Skin epidermis (tissue), 12 donors: Measurements from ENCODE around the gene YTHDF1.

Experiments
- H3K27ac ChIP-seq, 21 experiments: fragments of 200-600 bp; sonication (generic) in 11 of 21; one replicate each; pipeline ENCODE4 v1.5.0; 2020; ENCODE audit warnings: mild to moderate bottlenecking in 3 of 21, inconsistent platforms in 2 of 21, moderate library complexity in 2 of 21
- H3K4me3 ChIP-seq, 7 experiments: fragments of 200-600 bp; sonication (generic) in 2 of 7; one replicate each; pipeline ENCODE4 v1.5.0; 2020; ENCODE audit warnings: inconsistent platforms in 2 of 7, mild to moderate bottlenecking in 2 of 7, moderate library complexity in 1 of 7

YTHDF1 gene

GRCh38 chr20:63216041-63216848 lies at the start of gene YTHDF1:
YTHDF1 (minus strand) TSS chr20:63216131; CDS start chr20:63215892, 239 bp downstream.
- H3K27ac ChIP-seq: peak within 1 kb of the TSS; percentile 73 to 98 (median 89)
- peak within 1 kb of the TSS; percentile 73 to 98 (median 93) for H3K4me3 ChIP-seq

- H3K4me3 ChIP-seq: no peak overlapping the region
- H3K27ac ChIP-seq: no peak overlapping the region
Observed at GRCh38 chr20:63264519-63264918, 48.6 kb upstream of the YTHDF1 start.

- Histone ChIP-seq H3K4me3 (no peak overlapping the region), H3K27ac (no peak overlapping the region)
Observed at GRCh38 chr20:63264000-63264399, 48.1 kb upstream of the YTHDF1 start.

GRCh38 chr20:63262836-63263235 lies 46.9 kb upstream of the YTHDF1 start:
- Histone ChIP-seq H3K27ac (no peak overlapping the region), H3K4me3 (no peak overlapping the region)

GRCh38 chr20:63261795-63262528 lies 46.0 kb upstream of the YTHDF1 start:
- no peak overlapping the region for H3K4me3 ChIP-seq
- H3K27ac ChIP-seq: no peak overlapping the region

GRCh38 chr20:63261060-63261794 lies 45.3 kb upstream of the YTHDF1 start:
- no peak overlapping the region for H3K27ac ChIP-seq
- no peak overlapping the region for H3K4me3 ChIP-seq

- H3K27ac ChIP-seq: no peak overlapping the region
Observed at GRCh38 chr20:63260521-63260920, 44.6 kb upstream of the YTHDF1 start.

GRCh38 chr20:63259734-63260460 lies 44.0 kb upstream of the YTHDF1 start:
- H3K27ac ChIP-seq: no peak overlapping the region
- no peak overlapping the region for H3K4me3 ChIP-seq

More at GRCh38 chr20:63260521-63260920, 44.6 kb upstream of the YTHDF1 start:
- H3K4me3 ChIP-seq: no peak overlapping the region

- Histone ChIP-seq H3K27ac (no peak overlapping the region), H3K4me3 (no peak overlapping the region)
Observed at GRCh38 chr20:63258781-63259180, 42.9 kb upstream of the YTHDF1 start.

- H3K27ac ChIP-seq: no peak overlapping the region
- no peak overlapping the region for H3K4me3 ChIP-seq
Observed at GRCh38 chr20:63257629-63258028, 41.7 kb upstream of the YTHDF1 start.

- no peak overlapping the region for H3K27ac ChIP-seq
- no peak overlapping the region for H3K4me3 ChIP-seq
Observed at GRCh38 chr20:63256954-63257353, 41.0 kb upstream of the YTHDF1 start.

GRCh38 chr20:63255931-63256704 lies 40.2 kb upstream of the YTHDF1 start:
- Histone ChIP-seq H3K4me3 (no peak overlapping the region), H3K27ac (no peak overlapping the region)

GRCh38 chr20:63254606-63255384 lies 38.9 kb upstream of the YTHDF1 start:
- no peak overlapping the region for H3K27ac ChIP-seq
- H3K4me3 ChIP-seq: peak overlapping the region in 1 of 7 experiments; percentile 10

GRCh38 chr20:63254232-63254605 lies 38.3 kb upstream of the YTHDF1 start, which contains the start of gene NKAIN4:
NKAIN4 (minus strand) TSS chr20:63254463; CDS start chr20:63254450, 13 bp downstream.
- Histone ChIP-seq H3K27ac (peak within 1 kb of the TSS in 2 of 21 experiments; percentile 7 to 25), H3K4me3 (peak within 1 kb of the TSS in 6 of 7 experiments; percentile 3 to 25 (median 14))

- H3K27ac ChIP-seq: peak overlapping the region in 2 of 21 experiments; percentile 7 to 25
- peak overlapping the region in 6 of 7 experiments; percentile 3 to 25 (median 14) for H3K4me3 ChIP-seq
Observed at GRCh38 chr20:63253438-63254231, 37.7 kb upstream of the YTHDF1 start.

GRCh38 chr20:63253065-63253437 lies 37.1 kb upstream of the YTHDF1 start:
- H3K4me3 ChIP-seq: no peak overlapping the region
- no peak overlapping the region for H3K27ac ChIP-seq

- Histone ChIP-seq H3K27ac (no peak overlapping the region), H3K4me3 (no peak overlapping the region)
Observed at GRCh38 chr20:63252284-63252711, 36.4 kb upstream of the YTHDF1 start.
